ENCODE measurements around the gene ENDOV.

DNA sequence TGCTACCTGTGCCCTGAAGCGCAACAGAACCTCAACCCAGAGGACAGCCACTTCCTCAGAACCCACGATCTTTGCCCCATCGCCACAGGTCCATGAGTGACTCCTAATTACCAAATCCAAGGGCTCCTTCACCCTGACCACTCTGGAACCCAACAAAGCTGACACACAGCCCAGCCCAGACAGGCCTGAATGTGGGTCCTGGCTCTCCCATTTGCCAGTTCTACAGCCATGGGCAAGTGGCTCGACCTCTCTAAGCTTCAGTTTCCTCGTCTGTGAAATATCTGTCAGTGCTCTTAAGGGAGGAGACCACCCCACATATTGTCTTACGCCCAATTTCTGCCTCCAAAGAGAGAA lies 18.0 kb upstream of the ENDOV start:
- TF ChIP-seq, protein P1, sequence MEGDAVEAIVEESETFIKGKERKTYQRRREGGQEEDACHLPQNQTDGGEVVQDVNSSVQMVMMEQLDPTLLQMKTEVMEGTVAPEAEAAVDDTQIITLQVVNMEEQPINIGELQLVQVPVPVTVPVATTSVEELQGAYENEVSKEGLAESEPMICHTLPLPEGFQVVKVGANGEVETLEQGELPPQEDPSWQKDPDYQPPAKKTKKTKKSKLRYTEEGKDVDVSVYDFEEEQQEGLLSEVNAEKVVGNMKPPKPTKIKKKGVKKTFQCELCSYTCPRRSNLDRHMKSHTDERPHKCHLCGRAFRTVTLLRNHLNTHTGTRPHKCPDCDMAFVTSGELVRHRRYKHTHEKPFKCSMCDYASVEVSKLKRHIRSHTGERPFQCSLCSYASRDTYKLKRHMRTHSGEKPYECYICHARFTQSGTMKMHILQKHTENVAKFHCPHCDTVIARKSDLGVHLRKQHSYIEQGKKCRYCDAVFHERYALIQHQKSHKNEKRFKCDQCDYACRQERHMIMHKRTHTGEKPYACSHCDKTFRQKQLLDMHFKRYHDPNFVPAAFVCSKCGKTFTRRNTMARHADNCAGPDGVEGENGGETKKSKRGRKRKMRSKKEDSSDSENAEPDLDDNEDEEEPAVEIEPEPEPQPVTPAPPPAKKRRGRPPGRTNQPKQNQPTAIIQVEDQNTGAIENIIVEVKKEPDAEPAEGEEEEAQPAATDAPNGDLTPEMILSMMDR (IDR thresholded peaks at IDR 0.05) = no peak
- TF ChIP-seq POLR2A (IDR thresholded peaks at IDR 0.05) = no peak

Data from uterus (tissue), 2 donors.